ENCODE data around the gene MED12. TPM values are rescaled to one million over a fixed set of nuclear protein-coding genes. Genes with fewer than 3 reads are reported as not detected.
"Not testable (repeated sequence)": the region's sequence is repeated elsewhere in the genome, so short reads cannot be mapped to it uniquely, and the experiment has no call there.

MED12 gene
- total RNA-seq, 1 donor from 2014 or later = 19.1 TPM

GRCh38 chrX:71180579-71181265, 62.3 kb downstream of the MED12 start:
- DNase-seq (ENCODE audit: low spot score) = not testable (repeated sequence)
- intact Hi-C loops (cut with DNase I) = loop anchor here (2.0 to 10.0 kb wide), 2 partner anchors 82 to 184 kb away; partner anchors contain the start of gene TAF1

GRCh38 chrX:71181558-71181909, 63.1 kb downstream of the MED12 start:
- intact Hi-C loops (cut with DNase I) = loop anchor here (2.0 to 10.0 kb wide), 2 partner anchors 83 to 183 kb away; partner anchors contain the start of gene TAF1
- DNase-seq (ENCODE audit: low spot score) = no peak

- DNase-seq (ENCODE audit: low spot score) = peak; percentile 90
- intact Hi-C loops (cut with DNase I) = loop anchor here (2.0 to 10.0 kb wide), 2 partner anchors 83 to 183 kb away; partner anchors contain the start of gene TAF1
These were observed 63.8 kb downstream of the MED12 start for GRCh38 chrX:71181910-71182799.

- intact Hi-C loops (cut with DNase I) = loop anchor here (10.0 kb wide), 1 partner anchor 182 kb away; the partner anchor contains the start of gene TAF1
- no peak for DNase-seq (ENCODE audit: low spot score)
These were observed 64.5 kb downstream of the MED12 start for GRCh38 chrX:71182871-71183270.

GRCh38 chrX:71183341-71183740, 64.9 kb downstream of the MED12 start:
- intact Hi-C loops (cut with DNase I) = loop anchor here (10.0 kb wide), 1 partner anchor 181 kb away; the partner anchor contains the start of gene TAF1
- no peak for DNase-seq (ENCODE audit: low spot score)

- intact Hi-C loops (cut with DNase I) = loop anchor here (10.0 kb wide), 1 partner anchor 181 kb away; the partner anchor contains the start of gene TAF1
- DNase-seq (ENCODE audit: low spot score) = no peak
These were observed 65.7 kb downstream of the MED12 start for GRCh38 chrX:71184092-71184491.

- intact Hi-C loops (cut with DNase I) = loop anchor here (10.0 kb wide), 1 partner anchor 180 kb away; the partner anchor contains the start of gene TAF1
- DNase-seq (ENCODE audit: low spot score) = no peak
These were observed 66.6 kb downstream of the MED12 start for GRCh38 chrX:71184803-71185495.

GRCh38 chrX:71191248-71191647, 72.9 kb downstream of the MED12 start:
- intact Hi-C loops (cut with DNase I) = no loop called here
- no peak for DNase-seq (ENCODE audit: low spot score)

Other genes starting within 250 kb of the MED12 start
- gene TEX11, start 209.9 kb upstream of the MED12 start, total RNA-seq = not detected
- not detected for gene SLC7A3, start 187.5 kb upstream of the MED12 start, total RNA-seq
- gene SNX12, start 50.3 kb upstream of the MED12 start, total RNA-seq = 52.7 TPM
- 37.4 TPM for gene FOXO4, start 22.7 kb upstream of the MED12 start, total RNA-seq
- not detected for gene CXorf65, start 11.9 kb upstream of the MED12 start, total RNA-seq
- gene IL2RG, start 7.0 kb upstream of the MED12 start, total RNA-seq = 2.3 TPM
- 0.67 TPM for gene NLGN3, start 26.2 kb downstream of the MED12 start, total RNA-seq
- not detected for gene GJB1, start 104.6 kb downstream of the MED12 start, total RNA-seq
- gene ZMYM3, start 135.5 kb downstream of the MED12 start, total RNA-seq = 12.7 TPM
- 107 TPM for gene NONO, start 165.0 kb downstream of the MED12 start, total RNA-seq
- gene ITGB1BP2, start 183.2 kb downstream of the MED12 start, total RNA-seq = 85.5 TPM
- gene TAF1, start 247.8 kb downstream of the MED12 start, total RNA-seq = 25.7 TPM